Activated T-cell treated with anti-CD3 and anti-CD28 coated beads, Interleukin-2, amount 50 U/mL, for 1 hour (primary cell): ENCODE measurements around the gene PRKG1.
"Not testable (repeated sequence)": the region's sequence is repeated elsewhere in the genome, so short reads cannot be mapped to it uniquely, and the experiment has no call there.

ENCODE experiments used
- DNase-seq: peaks from one replicate; pipeline ENCODE4 v3.0.0-alpha.2; 2020

PRKG1 gene

GRCh38 chr10:51389415-51390321 lies 315.4 kb downstream of the PRKG1 start:
- DNase-seq: peak; percentile 21

GRCh38 chr10:51393006-51393405 lies 318.7 kb downstream of the PRKG1 start:
- DNase-seq: not testable (repeated sequence)

GRCh38 chr10:51394039-51394438 lies 319.8 kb downstream of the PRKG1 start:
- no peak for DNase-seq

GRCh38 chr10:51397244-51397643 lies 323.0 kb downstream of the PRKG1 start:
- DNase-seq: no peak

GRCh38 chr10:51397695-51398094 lies 323.4 kb downstream of the PRKG1 start:
- DNase-seq: no peak

GRCh38 chr10:51399840-51400239 lies 325.6 kb downstream of the PRKG1 start:
- DNase-seq: no peak

GRCh38 chr10:51400392-51401096 lies 326.3 kb downstream of the PRKG1 start:
- no peak for DNase-seq

GRCh38 chr10:51403521-51403920 lies 329.2 kb downstream of the PRKG1 start:
- DNase-seq: no peak

- no peak for DNase-seq
Measured at GRCh38 chr10:51405580-51406351, 331.5 kb downstream of the PRKG1 start.

GRCh38 chr10:51406581-51406980 lies 332.3 kb downstream of the PRKG1 start:
- DNase-seq: no peak

- no peak for DNase-seq
Measured at GRCh38 chr10:51416494-51416893, 342.2 kb downstream of the PRKG1 start.

- no peak for DNase-seq
Measured at GRCh38 chr10:51419196-51420093, 345.2 kb downstream of the PRKG1 start.

GRCh38 chr10:51421853-51422252 lies 347.6 kb downstream of the PRKG1 start:
- DNase-seq: no peak

GRCh38 chr10:51422311-51423120 lies 348.2 kb downstream of the PRKG1 start:
- DNase-seq: no peak

GRCh38 chr10:51423121-51423452 lies 348.8 kb downstream of the PRKG1 start:
- no peak for DNase-seq

GRCh38 chr10:51425431-51425830 lies 351.1 kb downstream of the PRKG1 start:
- no peak for DNase-seq

- DNase-seq: no peak
Measured at GRCh38 chr10:51427758-51428157, 353.5 kb downstream of the PRKG1 start.

- DNase-seq: no peak
Measured at GRCh38 chr10:51430506-51430905, 356.2 kb downstream of the PRKG1 start.

GRCh38 chr10:51433949-51434475 lies 359.7 kb downstream of the PRKG1 start:
- DNase-seq: no peak

- DNase-seq: no peak
Measured at GRCh38 chr10:51436805-51437204, 362.5 kb downstream of the PRKG1 start.

GRCh38 chr10:51439645-51440044 lies 365.4 kb downstream of the PRKG1 start:
- DNase-seq: no peak
